Measurements from ENCODE around the gene TPTE2.
"Not testable (repeated sequence)": the region's sequence is repeated elsewhere in the genome, so short reads cannot be mapped to it uniquely, and the experiment has no call there.

Gene TPTE2

DNA sequence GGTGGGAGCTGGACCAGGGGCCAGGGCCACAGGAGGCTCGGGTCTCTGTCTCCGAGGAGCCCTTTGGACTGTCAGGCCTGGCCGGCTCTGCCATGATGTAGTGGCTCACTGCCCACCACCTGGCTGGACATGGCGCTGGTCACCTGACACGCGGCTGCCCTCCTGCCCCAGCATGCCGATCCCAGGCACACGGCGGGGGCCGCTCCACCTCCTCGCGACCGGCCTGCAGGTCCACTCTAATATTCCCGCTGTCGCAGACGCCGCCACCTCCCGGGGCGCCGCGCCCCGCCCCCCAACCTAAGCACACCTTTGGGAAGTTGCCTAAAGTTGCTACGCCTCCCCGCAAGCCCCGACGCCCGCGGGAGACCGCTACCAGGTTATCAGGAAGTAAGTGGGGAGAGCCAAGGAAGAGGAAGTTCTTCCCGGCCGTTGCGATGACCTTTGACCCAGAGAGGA lies at the start of gene TPTE2:
Gene TPTE2 (minus strand): TSS at position 406 of the 456 bp plus-strand sequence. CDS start 58,298 bp downstream, outside the sequence.
- FAIRE-seq: not testable (repeated sequence)

DNA sequence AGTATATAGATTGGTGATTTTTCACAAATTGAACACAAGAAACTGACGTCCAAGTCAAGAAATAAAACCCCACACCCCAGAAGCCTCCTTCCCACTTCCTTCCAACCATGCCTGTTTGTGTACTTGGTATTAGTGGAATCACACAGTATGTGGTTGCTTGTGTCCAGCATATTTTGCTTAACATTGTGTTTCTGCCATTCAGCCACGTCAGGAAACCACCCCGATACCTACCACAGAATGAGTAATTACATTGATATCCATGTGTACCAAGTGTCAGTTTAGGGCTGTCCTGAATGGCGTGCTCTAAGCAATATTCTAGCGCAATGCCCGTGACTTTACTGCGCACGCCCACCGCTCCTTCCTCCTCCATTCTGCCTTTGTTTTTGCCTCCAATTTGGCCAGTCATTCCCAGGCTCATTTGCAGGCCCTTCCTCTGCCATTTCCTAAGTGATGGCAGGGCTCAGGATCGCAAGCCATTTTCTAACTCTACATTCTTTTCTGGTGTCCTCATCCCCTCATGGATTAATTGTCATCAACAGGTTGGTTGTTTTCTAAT lies 46.3 kb upstream of the TPTE2 start:
- no peak for FAIRE-seq

DNA sequence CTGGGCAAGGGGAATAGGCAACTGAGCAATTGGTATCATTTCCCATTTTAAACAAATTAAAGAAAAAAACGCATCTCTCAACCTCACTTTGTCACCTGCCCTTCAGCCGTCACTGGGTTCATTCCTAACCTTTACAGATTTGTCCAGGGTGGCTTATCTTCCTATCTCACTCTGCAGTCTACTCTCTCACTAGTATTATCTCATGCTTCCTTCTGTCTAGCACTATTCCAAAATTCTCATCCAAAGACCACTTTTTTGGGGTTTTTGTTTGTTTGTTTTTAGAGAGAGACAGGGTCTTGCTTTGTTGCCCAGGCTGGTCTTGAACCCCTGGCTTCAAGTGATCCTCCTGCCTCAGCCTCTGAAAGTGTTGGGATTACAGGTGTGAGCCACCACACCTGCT lies 45.4 kb upstream of the TPTE2 start:
- FAIRE-seq: no peak

DNA sequence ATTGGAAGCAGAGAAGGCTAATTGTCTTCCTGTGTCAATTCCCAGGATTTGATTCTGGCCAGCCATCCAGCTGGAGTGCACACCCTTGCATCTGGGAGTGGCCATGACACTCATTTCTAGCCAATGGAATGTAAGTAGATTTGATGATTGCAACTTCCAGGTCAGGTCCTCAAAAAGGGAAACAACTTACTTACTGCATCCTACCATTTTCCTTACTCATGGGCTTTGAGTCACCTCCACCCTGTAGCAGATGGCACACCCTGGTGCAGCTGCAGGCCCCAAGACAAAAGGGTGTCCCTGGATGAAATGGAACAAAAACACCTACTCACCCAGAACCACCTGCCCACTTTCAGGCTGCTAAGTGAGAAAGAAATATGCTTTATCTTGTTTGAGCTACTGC lies 44.8 kb upstream of the TPTE2 start:
- FAIRE-seq: no peak

DNA sequence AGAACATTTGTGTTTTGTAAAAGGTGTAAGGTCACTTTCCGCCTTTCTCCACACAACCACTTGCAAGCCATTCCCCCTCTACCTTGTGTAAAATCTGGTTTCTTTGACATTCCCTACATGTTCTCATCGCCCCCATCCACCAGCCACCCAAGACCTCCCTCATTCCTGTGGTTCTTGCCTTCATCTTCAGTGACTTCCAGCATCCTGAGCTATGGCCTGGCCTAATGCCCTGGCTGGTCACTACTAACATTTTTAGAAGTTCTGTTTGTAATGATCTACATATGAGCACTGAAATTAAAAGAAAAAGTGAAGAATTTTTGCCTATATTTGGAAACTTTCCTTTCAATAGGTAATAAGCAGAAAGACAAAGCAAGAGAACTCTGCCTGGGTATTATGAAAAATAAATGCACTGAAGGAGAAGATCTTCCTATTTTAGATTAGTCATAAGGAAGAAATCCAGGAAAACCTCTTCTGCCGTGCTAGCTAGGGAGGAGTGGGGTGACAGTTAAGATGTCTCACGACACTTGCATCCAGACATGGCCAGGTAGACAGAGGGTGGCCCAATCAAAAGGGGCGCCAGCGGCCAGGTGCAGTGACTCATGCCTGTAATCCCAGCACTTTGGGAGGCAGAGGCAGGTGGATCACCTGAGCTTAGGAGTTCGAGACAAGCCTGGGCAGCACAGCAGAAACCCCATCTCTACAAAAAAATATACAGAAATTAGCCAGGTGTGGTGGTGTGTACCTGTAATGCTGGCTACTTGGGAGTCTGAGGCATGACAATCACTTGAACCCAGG lies 44.0 kb upstream of the TPTE2 start:
- FAIRE-seq: no peak

DNA sequence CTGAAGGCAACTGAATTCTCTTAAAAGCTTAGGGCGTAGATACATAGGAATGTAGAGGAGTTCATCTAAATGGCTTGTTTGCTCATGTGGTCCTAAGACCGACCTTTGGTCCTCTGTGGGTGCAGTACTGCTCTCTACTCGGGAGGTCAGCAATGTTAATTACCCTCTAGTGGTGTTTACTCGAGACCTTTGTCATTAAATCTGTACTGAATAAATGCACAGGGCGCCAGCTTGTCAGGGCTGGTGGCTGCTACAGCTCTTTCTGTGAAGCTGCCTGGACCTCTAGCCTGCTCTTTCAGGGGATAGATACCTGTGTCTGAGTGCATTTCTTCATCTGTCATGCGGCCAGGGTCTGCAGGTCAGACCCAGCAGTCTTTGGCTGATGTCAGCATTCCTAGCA lies 43.0 kb upstream of the TPTE2 start:
- no peak for FAIRE-seq

DNA sequence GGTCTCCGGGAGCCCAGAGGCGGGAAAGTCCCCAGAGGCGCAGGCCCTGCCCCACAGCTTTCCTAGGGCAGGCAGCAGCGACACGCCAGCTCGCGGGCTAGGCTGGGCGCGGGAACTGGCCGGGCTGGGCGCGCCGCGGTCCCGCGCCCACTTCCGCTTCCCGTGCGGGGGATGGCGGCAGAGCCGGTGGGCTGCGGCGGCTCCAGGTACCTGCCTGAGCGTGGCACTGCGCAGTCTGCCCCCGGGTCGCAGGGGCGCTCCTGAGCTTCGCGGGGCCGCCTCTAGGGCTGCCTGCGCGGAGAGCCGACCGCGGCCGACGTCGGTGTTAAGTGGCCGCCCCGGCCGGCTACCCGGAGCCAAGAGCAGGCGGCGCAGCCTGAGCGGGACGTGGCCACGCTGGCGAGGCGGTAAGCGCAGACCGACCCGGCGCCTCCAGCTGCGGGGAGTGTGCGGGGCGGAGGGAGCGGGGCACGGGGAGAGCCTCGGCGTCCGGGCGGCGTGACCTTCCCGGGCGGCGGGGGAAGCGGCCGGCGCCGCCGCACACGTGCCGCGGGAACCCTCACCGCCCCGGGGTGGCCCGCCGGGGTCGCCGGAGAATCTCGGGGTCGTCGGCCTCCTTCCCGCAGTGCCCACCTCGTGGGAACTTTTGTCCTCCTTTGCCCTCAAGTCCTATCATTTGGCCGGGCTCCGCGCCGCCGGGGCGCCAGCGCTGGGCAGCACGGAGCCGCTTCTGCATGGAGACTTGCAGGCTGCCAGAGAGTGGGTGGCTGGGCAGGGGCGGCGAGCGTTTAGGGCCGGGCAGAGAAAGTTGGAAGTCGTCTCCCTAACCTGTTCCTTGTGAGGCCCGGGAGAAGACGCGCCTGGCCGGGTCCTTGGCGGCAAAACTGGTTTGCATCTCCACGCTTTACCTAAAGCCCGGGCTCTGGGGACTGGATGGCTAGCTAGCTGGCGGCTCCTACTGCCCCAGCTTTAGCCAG lies 40.7 kb upstream of the TPTE2 start:
- FAIRE-seq: no peak

DNA sequence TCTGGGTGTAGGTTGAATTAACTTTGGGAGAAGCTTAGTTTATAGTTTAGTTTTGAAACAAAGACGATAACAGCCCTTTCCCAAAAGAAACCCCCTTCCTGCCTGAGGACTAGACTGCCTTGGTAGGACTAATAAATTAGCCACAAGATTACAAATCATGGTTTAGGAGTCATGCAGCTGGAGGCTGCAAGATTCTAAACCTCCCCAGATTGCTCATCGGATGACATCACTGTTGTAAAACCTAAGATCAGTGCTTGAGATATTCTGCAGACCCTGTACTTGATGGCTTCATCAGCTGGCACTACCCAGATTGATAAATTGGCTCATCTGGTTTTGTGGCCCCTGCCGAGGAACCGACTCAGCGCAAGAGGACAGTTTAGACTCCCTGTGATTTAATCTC lies 36.2 kb upstream of the TPTE2 start:
- no peak for FAIRE-seq

DNA sequence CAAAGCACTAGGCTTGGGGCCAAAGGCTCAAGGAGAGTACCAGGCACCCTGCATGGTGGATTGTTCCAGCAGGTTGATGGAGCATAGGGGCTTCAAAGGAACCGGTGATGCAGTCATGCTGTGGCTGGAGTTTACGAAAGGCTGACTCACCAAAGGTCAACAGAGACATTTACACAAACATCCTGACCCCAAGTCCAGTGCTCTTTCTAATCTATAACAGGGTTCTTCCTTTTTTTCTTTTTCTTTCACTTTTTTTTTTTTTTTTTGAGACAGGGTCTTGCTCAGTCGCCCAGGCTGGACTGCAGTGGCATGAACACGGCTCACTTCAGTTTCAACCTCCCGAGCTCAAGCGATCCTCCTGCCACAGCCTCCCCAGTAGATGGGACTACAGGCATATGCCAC lies 35.6 kb upstream of the TPTE2 start:
- FAIRE-seq: no peak

DNA sequence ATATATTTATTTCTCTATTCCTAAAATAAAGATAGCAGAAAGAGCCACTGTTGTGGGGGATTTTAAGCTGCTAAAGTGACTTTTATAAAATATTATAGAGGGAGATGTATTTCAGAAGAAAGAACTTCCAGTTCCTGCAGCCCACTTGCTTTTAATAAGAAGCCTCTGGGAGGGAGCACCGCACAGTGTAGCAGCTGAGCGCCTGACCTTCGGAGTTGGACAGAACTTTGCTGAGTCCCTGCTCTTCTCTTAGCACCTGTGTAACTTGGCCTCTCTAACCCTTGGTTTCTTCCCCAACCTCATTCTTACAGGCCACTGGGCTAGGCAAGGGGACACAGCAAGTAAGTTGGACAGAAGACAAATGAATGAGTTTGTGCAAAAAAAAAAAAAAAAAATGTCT lies 34.8 kb upstream of the TPTE2 start:
- FAIRE-seq: no peak

DNA sequence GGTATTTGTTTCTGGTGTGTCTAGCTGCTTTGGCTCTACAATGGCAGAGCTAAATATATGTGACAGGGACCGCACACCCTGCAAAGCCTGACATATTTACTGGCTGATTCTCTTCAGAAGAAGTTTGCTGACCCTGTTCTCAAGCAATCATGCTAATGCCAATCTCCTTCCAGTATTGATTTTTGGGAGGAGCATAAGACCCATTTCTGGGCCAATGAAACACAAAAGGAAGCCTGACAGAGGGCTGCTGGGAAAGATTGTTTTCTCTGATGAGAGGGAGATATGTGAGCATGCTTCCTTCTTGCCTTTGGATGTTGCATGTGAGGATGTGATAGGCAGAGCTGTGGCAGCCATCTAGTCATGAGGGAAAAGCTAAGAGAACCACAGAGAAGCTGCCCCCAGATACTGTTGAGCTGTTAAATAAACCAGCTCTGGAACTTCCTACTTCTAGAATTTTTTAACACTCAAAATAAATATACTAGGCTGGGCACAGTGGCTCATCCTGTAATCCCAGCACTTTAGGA lies 31.4 kb upstream of the TPTE2 start:
- no peak for FAIRE-seq

DNA sequence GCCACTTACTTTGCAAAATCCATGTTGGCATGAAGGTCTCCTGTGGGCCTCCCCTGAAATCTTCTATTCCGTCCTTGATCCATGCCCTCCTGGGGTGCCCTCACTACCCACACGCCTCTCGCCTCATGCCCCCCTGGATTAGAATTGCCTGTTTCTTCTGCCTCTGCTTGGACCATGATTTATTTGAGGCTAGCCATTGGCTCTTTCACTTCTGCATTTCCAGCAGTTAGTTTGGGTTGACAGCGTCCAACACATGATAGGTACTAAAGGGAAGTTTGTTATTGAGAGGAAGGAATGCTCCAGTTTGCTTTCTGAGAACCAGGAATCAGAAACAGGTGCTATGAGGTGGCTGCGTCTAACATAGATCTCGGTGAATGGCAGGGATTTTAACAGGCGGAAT lies 30.5 kb upstream of the TPTE2 start:
- no peak for FAIRE-seq

DNA sequence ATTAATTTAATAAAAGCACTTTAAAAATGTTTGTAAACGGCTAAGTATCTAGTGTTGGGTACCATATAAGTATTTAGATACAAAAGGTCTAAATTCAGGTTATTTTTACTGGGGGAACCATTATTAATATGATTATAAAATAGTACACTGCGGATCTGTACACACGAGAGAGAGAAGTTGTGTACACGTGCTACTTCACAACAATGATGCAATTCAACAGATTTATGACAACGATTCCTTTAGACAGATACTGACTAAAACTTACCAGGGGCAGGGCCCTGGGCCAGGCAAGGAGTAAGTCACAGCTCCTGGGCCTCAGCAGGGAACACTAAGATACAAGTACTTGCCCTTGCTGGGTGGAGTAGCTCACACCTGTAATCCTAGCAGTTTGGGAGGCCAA lies 29.1 kb upstream of the TPTE2 start:
- no peak for FAIRE-seq

DNA sequence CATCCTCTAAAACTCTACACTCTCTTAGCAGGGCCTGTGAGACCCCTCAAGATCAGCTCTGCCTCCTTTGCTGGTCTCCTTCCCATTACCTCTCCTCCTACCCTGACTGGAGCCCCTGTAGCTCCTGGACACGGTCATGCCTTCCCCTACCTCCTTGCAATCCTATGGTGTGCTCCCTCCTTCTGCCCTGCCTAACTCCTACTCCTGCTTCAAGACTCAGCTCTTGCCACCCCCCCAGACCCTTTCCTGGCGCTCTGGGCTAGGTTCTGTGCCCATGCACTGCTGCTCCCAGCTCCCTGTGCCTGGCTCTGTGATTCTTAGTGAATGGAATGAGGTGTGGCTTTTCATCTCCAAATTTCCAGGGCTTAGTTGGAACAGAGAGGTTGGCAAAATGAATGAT lies 28.0 kb upstream of the TPTE2 start:
- FAIRE-seq: no peak

DNA sequence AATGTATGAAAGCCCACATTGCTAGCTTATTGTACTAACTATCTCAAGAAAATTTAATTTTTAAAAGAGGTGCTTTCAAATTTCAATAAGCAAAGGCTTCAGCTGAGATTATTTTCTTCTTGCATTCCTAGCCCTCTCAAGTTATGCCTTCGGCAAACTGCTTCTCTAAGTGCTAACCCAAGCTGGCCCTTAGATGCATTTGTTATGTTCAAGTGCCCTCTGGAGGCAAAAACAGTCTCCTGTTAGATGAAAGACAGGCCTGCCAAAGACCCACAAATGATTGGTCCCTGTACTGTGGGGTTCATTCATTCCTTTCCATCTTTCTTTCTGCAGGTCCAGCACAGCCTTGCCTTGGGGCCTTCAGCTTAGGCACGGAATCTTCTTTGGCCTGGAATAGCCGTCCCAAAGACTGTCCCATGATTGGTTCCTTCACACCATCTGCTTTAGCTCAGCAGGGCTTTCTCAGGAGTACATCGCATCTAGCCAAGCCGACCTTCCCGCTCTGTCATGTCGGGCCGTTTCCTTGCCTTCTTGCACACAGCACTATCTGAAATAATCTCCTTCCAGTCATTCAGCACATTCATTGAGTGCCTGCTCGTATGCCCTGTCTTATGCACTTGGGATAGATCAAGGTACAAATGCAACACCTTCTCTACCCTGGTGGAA lies 26.4 kb upstream of the TPTE2 start:
- peak; percentile 95 for FAIRE-seq

DNA sequence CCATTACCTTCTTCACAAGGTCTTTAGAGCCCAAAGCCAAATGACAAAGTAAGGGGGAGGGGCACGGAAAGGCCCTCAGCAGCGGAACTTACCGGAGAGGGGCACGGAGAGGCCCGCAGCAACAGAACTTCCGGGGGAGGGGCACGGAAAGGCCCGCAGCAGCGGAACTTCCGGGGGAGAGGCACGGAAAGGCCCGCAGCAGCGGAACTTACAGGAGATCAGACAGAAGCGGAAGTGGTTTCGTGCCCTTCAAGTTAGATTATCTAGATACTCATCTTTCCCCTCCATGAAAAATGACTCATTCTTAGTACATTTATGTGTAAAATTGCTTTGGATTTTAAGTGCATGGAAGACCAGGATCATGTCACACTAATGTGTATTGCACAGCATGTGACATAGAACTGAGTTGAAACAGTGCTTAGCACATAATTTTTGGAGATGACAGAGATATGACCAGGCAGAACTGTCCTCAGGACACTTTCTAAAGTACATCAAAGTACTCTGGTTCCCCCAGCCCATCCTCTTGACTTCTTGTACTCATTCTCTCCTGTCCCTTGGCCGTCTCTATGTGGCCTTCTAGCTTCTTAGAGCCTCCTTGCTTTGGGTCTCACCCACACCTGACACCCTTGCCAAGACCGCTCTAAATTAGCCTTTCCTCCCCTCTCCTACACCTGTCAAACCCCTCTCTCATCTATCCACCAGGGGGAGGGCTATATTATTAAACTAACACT lies 25.7 kb upstream of the TPTE2 start:
- no peak for FAIRE-seq

DNA sequence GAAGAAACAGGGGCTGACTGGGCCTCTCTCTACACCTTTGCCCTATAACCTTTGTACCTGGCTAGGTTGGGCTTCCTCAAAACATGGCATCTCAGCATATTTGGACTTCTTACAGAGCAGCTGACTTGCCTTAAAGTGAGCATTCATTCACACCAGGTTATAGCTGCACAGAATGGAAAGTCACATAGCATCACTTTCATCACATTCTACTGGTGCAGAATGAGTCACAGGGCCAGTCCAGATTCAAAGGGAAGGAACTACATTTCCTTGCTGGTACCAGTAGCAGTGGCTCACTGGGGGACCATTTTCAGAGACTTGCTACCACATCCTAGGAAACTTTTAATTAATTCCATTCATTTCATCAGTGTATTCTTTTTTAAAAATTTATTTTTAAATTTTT lies 20.3 kb upstream of the TPTE2 start:
- no peak for FAIRE-seq

DNA sequence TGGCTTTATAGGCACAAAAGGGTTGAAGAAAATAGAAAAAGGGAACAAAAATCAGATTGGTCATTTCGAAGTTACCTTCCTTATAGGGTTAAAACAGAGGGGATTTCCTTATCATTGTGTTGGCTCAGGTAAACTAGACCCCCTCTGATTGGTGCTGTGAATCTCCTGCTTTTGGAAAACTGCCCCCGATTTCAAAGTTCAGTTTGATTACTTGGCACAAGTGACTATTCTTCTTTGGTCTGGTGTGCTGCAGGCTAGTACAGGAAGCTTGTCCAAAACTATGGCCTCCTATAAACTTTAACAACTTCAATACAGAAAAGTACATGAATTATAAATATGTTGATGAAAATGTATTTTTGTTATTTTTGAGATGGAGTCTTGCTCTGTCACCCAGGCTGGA lies 13.9 kb upstream of the TPTE2 start:
- FAIRE-seq: no peak

DNA sequence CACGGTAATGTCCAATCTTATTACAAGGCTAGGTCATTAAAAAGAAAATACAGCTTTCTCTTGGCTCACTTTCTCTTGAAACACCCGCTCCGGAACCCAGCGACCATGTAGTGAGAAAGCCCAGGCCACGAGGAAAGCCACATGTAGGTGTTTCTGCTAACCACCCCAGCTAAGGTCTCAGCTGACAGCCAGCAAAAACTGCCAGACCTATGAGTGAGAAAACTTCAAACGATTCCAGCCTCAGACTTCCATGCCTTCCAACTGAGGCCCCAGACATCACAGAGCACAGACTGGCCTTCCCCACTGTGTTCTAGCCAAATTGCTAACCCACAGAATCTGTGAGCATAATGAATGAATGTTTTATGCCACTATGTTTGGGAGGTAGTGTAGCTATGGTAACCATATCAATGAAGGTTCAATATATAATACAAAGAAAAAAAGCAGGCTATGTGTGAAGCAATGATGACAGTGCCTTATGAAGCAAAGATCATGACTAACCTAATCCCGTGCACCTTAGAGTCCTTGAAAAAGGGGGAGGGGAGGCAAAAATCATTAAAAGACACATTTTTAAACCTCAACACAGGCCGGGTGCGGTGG lies 11.9 kb upstream of the TPTE2 start:
- no peak for FAIRE-seq

DNA sequence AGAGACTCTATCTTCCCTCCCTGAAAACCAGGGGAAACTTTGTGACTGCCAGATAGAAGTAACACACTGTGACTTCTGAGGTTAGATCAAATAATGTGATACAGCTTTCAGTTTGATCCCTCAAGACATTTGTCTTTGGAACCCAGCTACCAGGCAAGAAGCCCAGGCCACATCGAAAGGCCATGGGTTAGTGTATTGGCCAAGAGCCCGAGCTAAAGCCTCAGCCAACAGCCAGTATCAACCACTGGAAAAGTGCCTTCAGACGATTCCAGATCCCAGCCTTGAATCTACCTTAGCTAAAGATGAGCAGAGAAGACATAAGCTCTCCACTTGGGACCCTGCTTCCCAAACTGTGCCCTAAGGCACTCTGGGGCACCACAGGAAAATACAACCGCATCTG lies 10.9 kb upstream of the TPTE2 start:
- no peak for FAIRE-seq

DNA sequence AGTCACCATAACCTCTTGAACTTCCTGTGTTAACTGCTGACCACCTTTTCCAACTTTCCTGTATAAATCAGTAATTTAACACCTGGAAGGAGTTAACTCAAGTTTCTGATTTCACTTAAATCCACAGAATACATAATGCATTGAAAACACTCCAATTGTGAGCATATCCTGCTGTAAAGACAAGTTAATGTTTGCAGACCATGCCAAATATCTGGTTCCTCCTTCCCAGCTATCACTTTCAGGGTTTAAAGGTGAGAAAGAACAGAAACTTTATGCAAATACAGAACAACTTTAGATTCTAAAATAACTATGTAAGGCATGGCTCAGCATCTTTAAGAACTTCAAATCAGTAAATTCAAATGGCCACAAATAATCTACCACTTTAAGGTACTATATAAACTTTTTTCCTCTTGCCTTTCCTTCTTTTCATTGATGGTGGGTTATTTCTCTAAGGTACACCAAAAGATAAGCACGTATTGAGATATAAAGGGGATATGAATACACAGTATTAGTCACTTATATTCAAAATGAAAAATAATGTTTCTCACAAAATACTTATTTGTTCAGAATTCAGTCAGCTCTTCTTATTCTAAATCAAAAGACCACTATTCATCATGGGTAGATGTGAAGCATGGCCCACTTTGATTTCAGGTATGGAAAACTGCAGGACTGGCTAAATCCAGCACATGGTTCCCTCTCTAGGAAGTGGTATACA lies 6.6 kb upstream of the TPTE2 start:
- FAIRE-seq: no peak
